Testis (tissue), 3 donors: Measurements from ENCODE around the gene LRRFIP2. TPM values are rescaled to one million over a fixed set of nuclear protein-coding genes. Genes with fewer than 3 reads are reported as not detected.

Experiments used
- DNase-seq: peaks from one replicate; pipeline ENCODE4 v3.0.0-alpha.2; 2019
- H3K27ac ChIP-seq, 2 donors: fragments of 200-600 bp; sonication (generic); one replicate each; pipeline ENCODE4 v1.5.1; 2019
- H3K27me3 ChIP-seq: fragments of 200-600 bp; sonication (generic); one replicate; pipeline ENCODE4 v1.5.1; 2019
- H3K36me3 ChIP-seq: fragments of 200-600 bp; sonication (generic); one replicate; pipeline ENCODE4 v1.5.1; 2017; ENCODE audit warnings: low read depth; ENCODE audit errors: missing control alignments
- H3K4me1 ChIP-seq: fragments of 200-600 bp; sonication (generic); one replicate; pipeline ENCODE4 v1.5.1; 2019
- H3K4me3 ChIP-seq, 2 donors: fragments of 200-600 bp; sonication (generic); one replicate each; pipeline ENCODE4 v1.5.1; 2017 to 2019
- H3K9me3 ChIP-seq: fragments of 200-600 bp; sonication (generic); one replicate; pipeline ENCODE4 v1.5.1; 2017
- CTCF ChIP-seq, 3 experiments: fragments of 450-650 bp in 2 of 3; fragments of 200-600 bp in 1 of 3; sonication (generic) in 1 of 3; IDR thresholded peaks; one replicate each; pipeline ENCODE4 v1.5.1; 2016 to 2019; ENCODE audit warnings: antibody characterized with exemption in 3 of 3, mild to moderate bottlenecking in 2 of 3, moderate library complexity in 1 of 3
- POLR2A ChIP-seq: fragments of 450-650 bp; IDR thresholded peaks from one replicate; pipeline ENCODE4 v1.6.1; 2017; ENCODE audit warnings: antibody characterized with exemption, mild to moderate bottlenecking, moderate library complexity
- WGBS, 2 donors: methylation state at CpG; one replicate each; pipeline ENCODE4 v1.1.5; 2018; 5-methylcytosine and 5-hydroxymethylcytosine counted together
- intact Hi-C: fragments of 100-400 bp; cut with DNase I; formaldehyde crosslinking; loops from one replicate; pipeline ENCODE4 v1.15.1; 2023; ENCODE audit warnings: low total_unique reads
- polyA plus RNA-seq: library from polyadenylated mRNA; stranded (reverse); fragments of 350-450 nt; fragmentation: Illumina TruSeq; extraction: RNeasy Lipid Tissue Mini Kit (QIAGEN cat#74804); gene quantifications from one replicate; pipeline ENCODE4 v1.2.3, GENCODE V29; 2014; ENCODE audit warnings: low read depth, low replicate concordance; ENCODE audit not compliant: insufficient read depth
- total RNA-seq, 2 donors: library from RNA; depleted of rRNA; stranded (reverse); fragments of >200 nt; gene quantifications; one replicate each; pipeline ENCODE4 v1.2.3, GENCODE V29; 2016

LRRFIP2 gene
- total and polyA plus RNA-seq, 3 donors from 2014 or later = 86.2 to 115 (median 114) TPM

DNA sequence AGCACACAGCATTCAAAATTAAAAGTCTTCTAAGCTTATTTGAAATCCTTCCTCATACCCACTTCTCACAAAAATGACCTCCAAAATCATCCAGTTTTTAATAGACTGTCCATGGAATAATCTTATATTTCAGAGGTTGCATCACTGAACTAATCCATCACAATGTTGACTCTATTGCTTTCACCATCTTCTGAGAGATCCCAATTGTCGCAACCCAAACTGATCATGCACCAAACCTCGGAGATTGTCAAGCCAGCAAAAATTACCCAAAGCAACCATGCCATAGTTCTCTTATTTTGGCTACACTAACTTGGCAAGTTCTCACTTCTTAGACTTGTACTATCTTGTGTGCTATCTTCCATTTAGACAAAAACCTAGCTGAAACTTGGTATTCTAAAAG, 75.5 kb downstream of the LRRFIP2 start:
- intact Hi-C loops = no loop called here
- no peak overlapping the region for H3K27ac ChIP-seq
- H3K36me3 ChIP-seq = no peaks in the 10 kb centered on the region
- no peaks in the 10 kb centered on the region for H3K9me3 ChIP-seq
- H3K4me3 ChIP-seq = no peak overlapping the region
- no peak for DNase-seq
- no peaks in the 10 kb centered on the region for H3K27me3 ChIP-seq
- TF ChIP-seq POLR2A (no peak), CTCF (IDR thresholded peaks at IDR 0.05) (no peak)
- 86 to 93% methylated on average over 2 of the region's 2 CpGs for WGBS, 2 donors
- peaks cover 10% of the 10 kb centered on the region for H3K4me1 ChIP-seq

DNA sequence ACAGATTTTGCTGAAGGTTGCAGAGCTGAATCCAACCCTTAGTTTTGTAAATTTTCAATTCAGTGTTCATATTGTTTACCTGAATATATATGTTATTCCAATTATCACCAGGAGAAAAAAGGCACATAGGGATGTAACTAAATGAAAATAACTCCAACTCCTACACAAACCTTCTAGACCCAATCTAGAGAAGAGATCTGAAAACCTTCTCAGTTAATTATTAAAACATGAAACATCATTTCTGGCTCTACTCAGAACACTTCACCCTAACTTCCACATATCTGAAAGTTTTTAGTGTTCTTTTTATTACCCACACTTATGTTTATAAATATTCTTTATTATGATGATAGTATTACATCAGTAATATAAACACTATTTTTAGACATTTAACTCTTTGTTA, 76.6 kb downstream of the LRRFIP2 start:
- Histone ChIP-seq H3K27ac (peak overlapping the region in 1 of 2 donors; percentile 20), H3K36me3 (no peaks in the 10 kb centered on the region), H3K27me3 (no peaks in the 10 kb centered on the region), H3K4me3 (no peak overlapping the region), H3K9me3 (no peaks in the 10 kb centered on the region), H3K4me1 (peaks cover 10% of the 10 kb centered on the region)
- no peak for TF ChIP-seq POLR2A
- intact Hi-C loops = no loop called here
- no peak for DNase-seq

GRCh38 chr3:37096975-37097374, 77.4 kb downstream of the LRRFIP2 start:
- Histone ChIP-seq H3K4me1 (peaks cover 10% of the 10 kb centered on the region), H3K36me3 (no peaks in the 10 kb centered on the region), H3K27ac (peak overlapping the region in 1 of 2 donors; percentile 67), H3K4me3 (no peak overlapping the region), H3K27me3 (no peaks in the 10 kb centered on the region), H3K9me3 (no peaks in the 10 kb centered on the region)
- TF ChIP-seq POLR2A (no peak), CTCF (IDR thresholded peaks at IDR 0.05) (no peak)
- intact Hi-C loops = no loop called here
- 26 to 32% methylated on average over 1 of the region's 1 CpG for WGBS, 2 donors
- no peak for DNase-seq

- H3K4me3 ChIP-seq = no peak overlapping the region
- intact Hi-C loops = no loop called here
- TF ChIP-seq CTCF (IDR thresholded peaks at IDR 0.05) (no peak), POLR2A (no peak)
- no peaks in the 10 kb centered on the region for H3K36me3 ChIP-seq
- DNase-seq = no peak
- H3K9me3 ChIP-seq = no peaks in the 10 kb centered on the region
- peak overlapping the region in 1 of 2 donors; percentile 67 for H3K27ac ChIP-seq
- no peaks in the 10 kb centered on the region for H3K27me3 ChIP-seq
- 33 to 43% methylated on average over 1 of the region's 1 CpG for WGBS, 2 donors
- peaks cover 10% of the 10 kb centered on the region for H3K4me1 ChIP-seq
These were observed 78.1 kb downstream of the LRRFIP2 start for GRCh38 chr3:37096288-37096687.

- H3K36me3 ChIP-seq = no peaks in the 10 kb centered on the region
- no peak overlapping the region for H3K4me3 ChIP-seq
- intact Hi-C loops = no loop called here
- H3K27ac ChIP-seq = no peak overlapping the region
- DNase-seq = no peak
- TF ChIP-seq POLR2A (no peak), CTCF (IDR thresholded peaks at IDR 0.05) (no peak)
- WGBS, 2 donors = 75 to 78% methylated on average over 3 of the region's 3 CpGs
- H3K4me1 ChIP-seq = peaks cover 10% of the 10 kb centered on the region
- no peaks in the 10 kb centered on the region for H3K9me3 ChIP-seq
- H3K27me3 ChIP-seq = no peaks in the 10 kb centered on the region
These were observed 79.7 kb downstream of the LRRFIP2 start for GRCh38 chr3:37094636-37095035.
